WTC11 (cell line): ENCODE data around the gene GLRA1. TPM values are rescaled to one million over a fixed set of nuclear protein-coding genes. Genes with fewer than 3 reads are reported as not detected.
A peak's percentile ranks its signal among the peaks of the same experiment; 100 is the strongest.

Experiments used
- ATAC-seq: fragments of 200-7000 bp; cut with Tn5 transposase; 2 replicates; pipeline ENCODE4 v1.10.0; 2021; ENCODE audit warnings: mild to moderate bottlenecking, moderate library complexity
- CTCF ChIA-PET: fragments of 300-600 bp; sonication (Branson Sonifier 250); formaldehyde crosslinking; loops from one replicate; lab custom pipeline; 2021; ENCODE audit warnings: antibody characterized with exemption; lab: Charles Lee
- POLR2A ChIA-PET: fragments of 350-600 bp; sonication (Branson Sonifier 250); formaldehyde crosslinking; loops from one replicate; lab custom pipeline; 2021; ENCODE audit warnings: antibody characterized with exemption; lab: Charles Lee
- DNase-seq: peaks from one replicate; pipeline ENCODE4 v3.0.0; 2021; ENCODE audit warnings: low spot score
- H3K27ac Mint-ChIP-seq: 2 replicates; pipeline ENCODE4 v1.8.0; 2021; ENCODE audit warnings: mixed read lengths
- H3K27me3 Mint-ChIP-seq: 2 replicates; pipeline ENCODE4 v1.8.0; 2021; ENCODE audit warnings: low read depth, mild to moderate bottlenecking, moderate library complexity, mixed read lengths
- H3K36me3 Mint-ChIP-seq: 2 replicates; pipeline ENCODE4 v1.8.0; 2021; ENCODE audit warnings: mixed read lengths
- H3K4me1 Mint-ChIP-seq: 2 replicates; pipeline ENCODE4 v1.8.0; 2022; ENCODE audit warnings: mixed read lengths
- H3K4me3 Mint-ChIP-seq: 2 replicates; pipeline ENCODE4 v1.8.0; 2021; ENCODE audit warnings: mild to moderate bottlenecking, moderate library complexity, mixed read lengths
- H3K9me3 Mint-ChIP-seq: 2 replicates; pipeline ENCODE4 v1.8.0; 2021; ENCODE audit warnings: mixed read lengths
- ATF1 ChIP-seq: sonication (generic); formaldehyde crosslinking; IDR thresholded peaks from 2 replicates; pipeline ENCODE4 v1.8.1; 2023; ENCODE audit warnings: mild to moderate bottlenecking, moderate library complexity, missing genetic modification reagents
- ATF6 ChIP-seq: sonication (generic); formaldehyde crosslinking; IDR thresholded peaks from 2 replicates; pipeline ENCODE4 v1.8.1; 2023; ENCODE audit warnings: mild to moderate bottlenecking, missing genetic modification reagents
- CREM ChIP-seq: sonication (generic); formaldehyde crosslinking; IDR thresholded peaks from 2 replicates; pipeline ENCODE4 v1.8.1; 2022; ENCODE audit warnings: mild to moderate bottlenecking, missing genetic modification reagents, moderate library complexity
- E2F5 ChIP-seq: sonication (generic); formaldehyde crosslinking; IDR thresholded peaks from 2 replicates; pipeline ENCODE4 v1.8.1; 2022; ENCODE audit warnings: mild to moderate bottlenecking, moderate library complexity, missing genetic modification reagents
- FOXK1 ChIP-seq: sonication (generic); formaldehyde crosslinking; IDR thresholded peaks from 2 replicates; pipeline ENCODE4 v1.8.0; 2022; ENCODE audit warnings: mild to moderate bottlenecking, moderate library complexity, missing genetic modification reagents
- FOXP1 ChIP-seq: sonication (generic); formaldehyde crosslinking; IDR thresholded peaks from 2 replicates; pipeline ENCODE4 v1.8.0; 2022; ENCODE audit warnings: missing genetic modification reagents, mild to moderate bottlenecking, moderate library complexity, borderline replicate concordance
- KAT7 ChIP-seq: sonication (generic); formaldehyde crosslinking; IDR thresholded peaks from 2 replicates; pipeline ENCODE4 v1.8.1; 2023; ENCODE audit warnings: missing genetic modification reagents, mild to moderate bottlenecking, borderline replicate concordance
- MXD4 ChIP-seq: fragments of 250-450 bp; sonication (Bioruptor Pico); IDR thresholded peaks from 2 replicates; pipeline ENCODE4 v1.8.0; 2021; ENCODE audit warnings: mild to moderate bottlenecking, moderate library complexity, borderline replicate concordance
- NFATC4 ChIP-seq: fragments of 250-450 bp; sonication (Bioruptor Pico); IDR thresholded peaks from 2 replicates; pipeline ENCODE4 v1.9.0; 2021; ENCODE audit warnings: mild to moderate bottlenecking
- NFE2L1 ChIP-seq: sonication (generic); formaldehyde crosslinking; IDR thresholded peaks from 2 replicates; pipeline ENCODE4 v1.8.1; 2023; ENCODE audit warnings: missing genetic modification reagents
- RORB ChIP-seq: fragments of 250-450 bp; sonication (Bioruptor Pico); IDR thresholded peaks from 2 replicates; pipeline ENCODE4 v1.9.0; 2021; ENCODE audit warnings: mild to moderate bottlenecking
- SMAD4 ChIP-seq: sonication (generic); formaldehyde crosslinking; IDR thresholded peaks from 2 replicates; pipeline ENCODE4 v1.8.0; 2022; ENCODE audit warnings: mild to moderate bottlenecking, missing genetic modification reagents
- SP1 ChIP-seq: sonication (generic); formaldehyde crosslinking; conservative IDR thresholded peaks from 2 replicates; pipeline ENCODE4 v1.8.1; 2022; ENCODE audit warnings: missing genetic modification reagents
- STAT6 ChIP-seq: sonication (generic); formaldehyde crosslinking; conservative IDR thresholded peaks from 2 replicates; pipeline ENCODE4 v1.8.1; 2023; ENCODE audit warnings: mild to moderate bottlenecking, low read depth, missing genetic modification reagents, moderate library complexity
- TEAD4 ChIP-seq: sonication (generic); formaldehyde crosslinking; IDR thresholded peaks from 2 replicates; pipeline ENCODE4 v1.8.0; 2022; ENCODE audit warnings: mild to moderate bottlenecking, missing genetic modification reagents
- TP53 ChIP-seq: sonication (generic); formaldehyde crosslinking; IDR thresholded peaks from 2 replicates; pipeline ENCODE4 v1.8.1; 2023; ENCODE audit warnings: mild to moderate bottlenecking, missing genetic modification reagents
- USF1 ChIP-seq: sonication (generic); formaldehyde crosslinking; IDR thresholded peaks from 2 replicates; pipeline ENCODE4 v1.8.0; 2022; ENCODE audit warnings: mild to moderate bottlenecking, missing genetic modification reagents
- ZNF317 ChIP-seq: sonication (generic); formaldehyde crosslinking; IDR thresholded peaks from 2 replicates; pipeline ENCODE4 v1.8.1; 2023; ENCODE audit warnings: low read depth, mild to moderate bottlenecking, moderate library complexity, missing genetic modification reagents, borderline replicate concordance
- ZNF423 ChIP-seq: fragments of 250-450 bp; sonication (Bioruptor Pico); IDR thresholded peaks from 2 replicates; pipeline ENCODE4 v2.1.2; 2022; ENCODE audit warnings: mild to moderate bottlenecking, moderate library complexity
- ZNF512 ChIP-seq: sonication (generic); formaldehyde crosslinking; IDR thresholded peaks from 2 replicates; pipeline ENCODE4 v1.8.1; 2022; ENCODE audit warnings: missing genetic modification reagents, borderline replicate concordance
- ZSCAN18 ChIP-seq: fragments of 250-450 bp; sonication (Bioruptor Pico); IDR thresholded peaks from 2 replicates; pipeline ENCODE4 v2.1.2; 2022; ENCODE audit warnings: mild to moderate bottlenecking, moderate library complexity
- total RNA-seq: library from RNA; stranded (reverse); gene quantifications from 3 replicates; pipeline ENCODE4 v1.2.3, GENCODE V29; 2021

The GLRA1 gene
- total RNA-seq, 1 experiment from 2014 or later, result not detected

- Mint-ChIP-seq H3K9me3 (no peaks in the 10 kb centered on the region), H3K4me1 (peaks cover 22% of the 10 kb centered on the region), H3K36me3 (no peaks in the 10 kb centered on the region), H3K27ac (no peak overlapping the region), H3K4me3 (no peak overlapping the region), H3K27me3 (peaks cover 84% of the 10 kb centered on the region)
- ATAC-seq, result no peak
- TF ChIP-seq KAT7 (no peak), ZSCAN18 (CRISPR knock-in tag) (no peak), CREM (CRISPR knock-in tag) (no peak), E2F5 (CRISPR knock-in tag) (no peak), ZNF512 (CRISPR knock-in tag) (no peak), SMAD4 (no peak), ZNF423 (CRISPR knock-in tag) (no peak)
- CTCF ChIA-PET, result interaction anchor here (0.9 to 1.3 kb wide), 2 partner anchors 97 to 221 kb away, joined by 3 to 4 read pairs; no protein-coding TSS in a partner anchor
- no peak for DNase-seq
- POLR2A ChIA-PET, result no interaction called here
Measured at GRCh38 chr5:151921916-151922315, 2.7 kb downstream of the GLRA1 start.

- no peak for TF ChIP-seq ATF6 (CRISPR knock-in tag)
- no peak for TF ChIP-seq FOXK1
- TF ChIP-seq, all 79 proteins: peak for 0
- ChIA-PET CTCF (interaction anchor here (1.0 to 1.4 kb wide), 2 partner anchors 93 to 431 kb away, joined by 3 to 4 read pairs; no protein-coding TSS in a partner anchor), POLR2A (interaction anchor here (1.8 kb wide), 1 partner anchor 15 kb away, joined by 3 read pairs; no protein-coding TSS in a partner anchor)
- ATAC-seq (peak; percentile 68), DNase-seq (no peak)
- no peak overlapping the region for H3K4me3 Mint-ChIP-seq
- no peaks in the 10 kb centered on the region for H3K36me3 Mint-ChIP-seq
- peaks cover 84% of the 10 kb centered on the region for H3K27me3 Mint-ChIP-seq
- no peak overlapping the region for H3K27ac Mint-ChIP-seq
- H3K9me3 Mint-ChIP-seq, result no peaks in the 10 kb centered on the region
- H3K4me1 Mint-ChIP-seq, result peaks cover 10% of the 10 kb centered on the region
Measured at GRCh38 chr5:151917904-151918303, 6.7 kb downstream of the GLRA1 start.

GRCh38 chr5:151913425-151913824 lies 11.2 kb downstream of the GLRA1 start:
- no peak for DNase-seq
- Mint-ChIP-seq H3K36me3 (no peaks in the 10 kb centered on the region), H3K9me3 (no peaks in the 10 kb centered on the region), H3K27me3 (peaks cover 87% of the 10 kb centered on the region), H3K4me3 (no peak overlapping the region), H3K27ac (no peak overlapping the region), H3K4me1 (peaks cover 18% of the 10 kb centered on the region)
- ChIA-PET CTCF (interaction anchor here (1.5 to 1.9 kb wide), 2 partner anchors 10 to 229 kb away, joined by 5 to 7 read pairs; no protein-coding TSS in a partner anchor), POLR2A (no interaction called here)
- no peak for ATAC-seq
- TF ChIP-seq TEAD4 (CRISPR knock-in tag) (no peak), TP53 (CRISPR knock-in tag) (no peak), MXD4 (CRISPR knock-in tag) (no peak), USF1 (CRISPR knock-in tag) (no peak), ZNF317 (CRISPR knock-in tag) (no peak), NFATC4 (no peak), ATF1 (CRISPR knock-in tag) (no peak), SP1 (CRISPR knock-in tag) (no peak), STAT6 (CRISPR knock-in tag) (no peak), NFE2L1 (CRISPR knock-in tag) (no peak), FOXP1 (CRISPR knock-in tag) (no peak), RORB (CRISPR knock-in tag) (no peak)
